Kidney (tissue), 14 donors: ENCODE results near the gene CLDN22. TPM values are rescaled to one million over a fixed set of nuclear protein-coding genes. Genes with fewer than 3 reads are reported as not detected.

ENCODE experiments used
- DNase-seq, 5 donors: peaks; one replicate each; pipeline ENCODE4 v3.0.0-alpha.2; 2013 to 2020
- FAIRE-seq: peaks from 2 replicates; lab custom pipeline; 2012; peaks lifted over from hg19 to GRCh38; lab: Jason Lieb, UNC
- H3K27ac ChIP-seq, 2 donors: one replicate each; pipeline ENCODE4 v1.7.0; 2013; ENCODE audit warnings: low read depth in 2 of 2, low read length in 2 of 2, inconsistent platforms in 1 of 2
- H3K27me3 ChIP-seq: one replicate; pipeline ENCODE4 v1.7.1; 2013; ENCODE audit warnings: low read length, inconsistent platforms; ENCODE audit not compliant: control insufficient read depth, insufficient read depth
- H3K36me3 ChIP-seq, 3 donors: one replicate each; pipeline versions ENCODE4 v1.7.0 to v1.7.1; 2013; ENCODE audit warnings: low read length in 3 of 3, control low read depth in 1 of 3, inconsistent platforms in 1 of 3; ENCODE audit not compliant: insufficient read depth in 3 of 3, control insufficient read depth in 2 of 3
- H3K4me1 ChIP-seq, 3 donors: one replicate each; pipeline versions ENCODE4 v1.7.0 to v1.7.1; 2013; ENCODE audit warnings: low read length in 3 of 3, inconsistent platforms in 1 of 3, low read depth in 1 of 3; ENCODE audit not compliant: control insufficient read depth in 2 of 3, insufficient read depth in 2 of 3
- H3K4me3 ChIP-seq, 3 donors: one replicate each; pipeline versions ENCODE4 v1.7.0 to v1.8.1; 2013; ENCODE audit warnings: low read length in 3 of 3, control low read depth in 1 of 3, inconsistent platforms in 1 of 3
- H3K9ac ChIP-seq, 3 donors: one replicate each; pipeline versions ENCODE4 v1.7.0 to v1.7.1; 2013; ENCODE audit warnings: low read length in 3 of 3, control low read depth in 1 of 3, inconsistent platforms in 1 of 3
- H3K9me3 ChIP-seq, 3 donors: one replicate each; pipeline versions ENCODE4 v1.7.0 to v1.7.1; 2013; ENCODE audit warnings: low read length in 3 of 3, control low read depth in 1 of 3, inconsistent platforms in 1 of 3; ENCODE audit not compliant: control insufficient read depth in 2 of 3, insufficient read depth in 1 of 3
- intact Hi-C: fragments of 100-400 bp; cut with DNase I; formaldehyde crosslinking; loops from one replicate; pipeline ENCODE4 v1.11.1; 2022
- polyA plus RNA-seq: library from polyadenylated mRNA; stranded (reverse); fragments of 350-450 nt; fragmentation: Illumina TruSeq; extraction: RNeasy Lipid Tissue Mini Kit (QIAGEN cat#74804); gene quantifications from one replicate; pipeline ENCODE4 v1.2.3, GENCODE V29; 2014; ENCODE audit warnings: low read depth, low replicate concordance; ENCODE audit not compliant: insufficient read depth
- total RNA-seq: library from RNA; stranded (reverse); fragmentation: NEBNext Ultra II Directional; extraction: Animal tissue kit (Norgen Biotek cat#: 25700); gene quantifications from one replicate; pipeline ENCODE4 v1.2.1, GENCODE V29; 2021
- TF ChIP-seq, protein P1 (sequence below): IDR thresholded peaks from 3 replicates; pipeline ENCODE4 v1.5.1; 2012; ENCODE audit warnings: mild to moderate bottlenecking, moderate library complexity, borderline replicate concordance; ENCODE audit not compliant: insufficient read depth; ENCODE audit errors: extremely low read depth
- donor health status: control.
- donor health status: control.
- donor health status: control.
- donor health status: control.
- donor health status: control.
- donor health status: DM: yes; HTN: yes; CAD: no.
- donor health status: Normal renal cell carcinoma (clear cell type).

The CLDN22 gene
- total and polyA plus RNA-seq, 2 donors from 2014 or later = 0.39 TPM; not detected in 1

- Histone ChIP-seq H3K9ac (no peak overlapping the region), H3K4me3 (no peak overlapping the region)
- TF ChIP-seq, protein P1, sequence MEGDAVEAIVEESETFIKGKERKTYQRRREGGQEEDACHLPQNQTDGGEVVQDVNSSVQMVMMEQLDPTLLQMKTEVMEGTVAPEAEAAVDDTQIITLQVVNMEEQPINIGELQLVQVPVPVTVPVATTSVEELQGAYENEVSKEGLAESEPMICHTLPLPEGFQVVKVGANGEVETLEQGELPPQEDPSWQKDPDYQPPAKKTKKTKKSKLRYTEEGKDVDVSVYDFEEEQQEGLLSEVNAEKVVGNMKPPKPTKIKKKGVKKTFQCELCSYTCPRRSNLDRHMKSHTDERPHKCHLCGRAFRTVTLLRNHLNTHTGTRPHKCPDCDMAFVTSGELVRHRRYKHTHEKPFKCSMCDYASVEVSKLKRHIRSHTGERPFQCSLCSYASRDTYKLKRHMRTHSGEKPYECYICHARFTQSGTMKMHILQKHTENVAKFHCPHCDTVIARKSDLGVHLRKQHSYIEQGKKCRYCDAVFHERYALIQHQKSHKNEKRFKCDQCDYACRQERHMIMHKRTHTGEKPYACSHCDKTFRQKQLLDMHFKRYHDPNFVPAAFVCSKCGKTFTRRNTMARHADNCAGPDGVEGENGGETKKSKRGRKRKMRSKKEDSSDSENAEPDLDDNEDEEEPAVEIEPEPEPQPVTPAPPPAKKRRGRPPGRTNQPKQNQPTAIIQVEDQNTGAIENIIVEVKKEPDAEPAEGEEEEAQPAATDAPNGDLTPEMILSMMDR = no peak
Observed at GRCh38 chr4:183300655-183301054, 19.4 kb downstream of the CLDN22 start.

DNA sequence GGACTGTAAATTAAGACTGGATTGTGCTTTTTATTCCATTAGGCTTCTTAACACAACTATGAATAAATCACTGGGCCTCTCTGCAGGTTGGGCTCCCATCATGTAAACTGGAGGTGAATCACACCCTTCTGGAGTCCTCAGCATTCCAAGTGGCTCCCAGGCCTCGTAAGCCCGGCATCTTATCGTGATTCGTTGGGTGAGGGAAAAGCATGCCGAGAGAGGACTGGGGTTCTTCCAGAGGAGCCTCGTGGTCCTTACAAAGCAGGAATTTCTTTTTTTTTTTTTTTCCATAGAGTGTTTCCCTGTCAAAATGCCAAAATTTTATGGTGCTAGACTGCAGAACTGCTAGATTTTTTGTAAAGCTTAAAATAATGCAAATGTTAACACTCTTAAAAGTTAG is 20.0 kb downstream of the CLDN22 start:
- Histone ChIP-seq H3K36me3 (peaks cover 0 to 6% (median 4%) of the 10 kb centered on the region in 3 donors), H3K9me3 (no peaks in the 10 kb centered on the region), H3K9ac (no peak overlapping the region), H3K27me3 (no peaks in the 10 kb centered on the region), H3K27ac (no peak overlapping the region), H3K4me3 (no peak overlapping the region), H3K4me1 (no peaks in the 10 kb centered on the region)
- FAIRE-seq (no peak), DNase-seq (no peak)
- intact Hi-C loops = no loop called here
- TF ChIP-seq, protein P1 = no peak

More at GRCh38 chr4:183300655-183301054, 19.4 kb downstream of the CLDN22 start:
- Histone ChIP-seq H3K36me3 (peaks cover 0 to 6% (median 0%) of the 10 kb centered on the region in 3 donors), H3K4me1 (no peaks in the 10 kb centered on the region), H3K27ac (no peak overlapping the region), H3K9me3 (no peaks in the 10 kb centered on the region), H3K27me3 (no peaks in the 10 kb centered on the region)
- intact Hi-C loops = no loop called here
- DNase-seq (no peak), FAIRE-seq (no peak)

DNA sequence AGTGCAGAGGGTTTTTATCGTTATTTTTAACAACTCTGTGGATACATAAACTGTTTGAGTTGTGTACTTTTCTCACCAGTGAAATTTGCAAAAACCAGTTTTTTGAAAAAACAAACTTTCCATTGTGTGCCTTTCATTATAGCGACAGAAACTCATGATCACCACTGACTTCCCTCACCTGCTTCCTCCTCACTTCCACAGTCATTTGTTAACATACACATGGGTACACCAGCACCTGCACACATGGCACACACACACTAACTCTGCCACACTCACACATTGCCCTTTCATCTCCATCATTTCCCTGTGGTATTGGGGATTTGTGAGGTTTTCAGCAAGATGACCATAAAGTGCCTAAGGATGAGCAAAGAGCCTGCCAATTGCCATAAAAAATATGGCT is 20.6 kb downstream of the CLDN22 start:
- DNase-seq = no peak
- no peak for FAIRE-seq
- intact Hi-C loops = no loop called here
- Histone ChIP-seq H3K36me3 (peaks cover 0 to 6% (median 5%) of the 10 kb centered on the region in 3 donors), H3K9ac (no peak overlapping the region), H3K4me3 (no peak overlapping the region), H3K4me1 (no peaks in the 10 kb centered on the region), H3K27ac (no peak overlapping the region), H3K9me3 (no peaks in the 10 kb centered on the region), H3K27me3 (no peaks in the 10 kb centered on the region)
- TF ChIP-seq, protein P1 = no peak

DNA sequence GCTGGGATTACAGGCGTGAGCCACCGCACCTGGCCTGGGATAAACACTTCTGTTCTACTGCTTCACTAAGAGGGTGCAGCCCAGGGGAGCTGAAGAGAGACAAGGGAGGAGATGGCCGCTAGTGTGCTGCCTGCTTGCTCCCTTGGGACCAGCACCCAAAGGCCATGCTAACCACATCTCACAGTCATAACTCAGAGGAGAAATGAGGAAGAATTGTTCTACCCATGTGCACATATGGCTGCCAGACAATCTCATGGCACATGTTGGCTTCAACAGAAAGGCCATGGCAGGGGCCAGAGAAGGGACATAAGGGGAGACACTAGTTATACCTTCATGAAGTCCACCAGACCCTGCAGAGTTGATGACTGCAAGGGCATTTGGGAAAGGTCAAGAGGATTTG is 22.4 kb downstream of the CLDN22 start:
- intact Hi-C loops = no loop called here

More for the DNA sequence above, 22.4 kb downstream of the CLDN22 start:
- no peaks in the 10 kb centered on the region for H3K27me3 ChIP-seq
- FAIRE-seq (no peak), DNase-seq (no peak)
- no peak overlapping the region for H3K9ac ChIP-seq
- H3K4me1 ChIP-seq = no peaks in the 10 kb centered on the region
- TF ChIP-seq, protein P1 = no peak
- H3K27ac ChIP-seq = no peak overlapping the region
- no peaks in the 10 kb centered on the region for H3K9me3 ChIP-seq
- no peak overlapping the region for H3K4me3 ChIP-seq
- H3K36me3 ChIP-seq = peaks cover 0 to 6% (median 5%) of the 10 kb centered on the region in 3 donors
